Measurements from ENCODE around the gene ACTRT2. TPM values are rescaled to one million over a fixed set of nuclear protein-coding genes. Genes with fewer than 3 reads are reported as not detected.

ACTRT2 gene
- total RNA-seq, 1 donor from 2014 or later, result not detected

GRCh38 chr1:2977886-2978611 is 43.2 kb upstream of the ACTRT2 start:
- peaks cover 11% of the 10 kb centered on the region for H3K4me1 Mint-ChIP-seq (ENCODE audit: low read depth, unreplicated experiment)
- no peak overlapping the region for H3K27ac Mint-ChIP-seq (ENCODE audit: unreplicated experiment)
- no peak for TF ChIP-seq CTCF (IDR thresholded peaks at IDR 0.05; ENCODE audit: partially characterized antibody, unreplicated experiment)
- no peaks in the 10 kb centered on the region for H3K9me3 Mint-ChIP-seq (ENCODE audit: unreplicated experiment)
- no peak for DNase-seq
- H3K27me3 Mint-ChIP-seq (ENCODE audit: unreplicated experiment), result no peaks in the 10 kb centered on the region
- H3K4me3 Mint-ChIP-seq (ENCODE audit: unreplicated experiment), result no peak overlapping the region
- H3K36me3 Mint-ChIP-seq (ENCODE audit: unreplicated experiment), result no peaks in the 10 kb centered on the region

GRCh38 chr1:2978691-2979190 is 42.5 kb upstream of the ACTRT2 start:
- Mint-ChIP-seq H3K9me3 (ENCODE audit: unreplicated experiment) (no peaks in the 10 kb centered on the region), H3K27ac (ENCODE audit: unreplicated experiment) (no peak overlapping the region), H3K27me3 (ENCODE audit: unreplicated experiment) (no peaks in the 10 kb centered on the region), H3K36me3 (ENCODE audit: unreplicated experiment) (no peaks in the 10 kb centered on the region), H3K4me1 (ENCODE audit: low read depth, unreplicated experiment) (peaks cover 11% of the 10 kb centered on the region), H3K4me3 (ENCODE audit: unreplicated experiment) (no peak overlapping the region)
- TF ChIP-seq CTCF (IDR thresholded peaks at IDR 0.05; ENCODE audit: partially characterized antibody, unreplicated experiment), result no peak
- no peak for DNase-seq

DNA sequence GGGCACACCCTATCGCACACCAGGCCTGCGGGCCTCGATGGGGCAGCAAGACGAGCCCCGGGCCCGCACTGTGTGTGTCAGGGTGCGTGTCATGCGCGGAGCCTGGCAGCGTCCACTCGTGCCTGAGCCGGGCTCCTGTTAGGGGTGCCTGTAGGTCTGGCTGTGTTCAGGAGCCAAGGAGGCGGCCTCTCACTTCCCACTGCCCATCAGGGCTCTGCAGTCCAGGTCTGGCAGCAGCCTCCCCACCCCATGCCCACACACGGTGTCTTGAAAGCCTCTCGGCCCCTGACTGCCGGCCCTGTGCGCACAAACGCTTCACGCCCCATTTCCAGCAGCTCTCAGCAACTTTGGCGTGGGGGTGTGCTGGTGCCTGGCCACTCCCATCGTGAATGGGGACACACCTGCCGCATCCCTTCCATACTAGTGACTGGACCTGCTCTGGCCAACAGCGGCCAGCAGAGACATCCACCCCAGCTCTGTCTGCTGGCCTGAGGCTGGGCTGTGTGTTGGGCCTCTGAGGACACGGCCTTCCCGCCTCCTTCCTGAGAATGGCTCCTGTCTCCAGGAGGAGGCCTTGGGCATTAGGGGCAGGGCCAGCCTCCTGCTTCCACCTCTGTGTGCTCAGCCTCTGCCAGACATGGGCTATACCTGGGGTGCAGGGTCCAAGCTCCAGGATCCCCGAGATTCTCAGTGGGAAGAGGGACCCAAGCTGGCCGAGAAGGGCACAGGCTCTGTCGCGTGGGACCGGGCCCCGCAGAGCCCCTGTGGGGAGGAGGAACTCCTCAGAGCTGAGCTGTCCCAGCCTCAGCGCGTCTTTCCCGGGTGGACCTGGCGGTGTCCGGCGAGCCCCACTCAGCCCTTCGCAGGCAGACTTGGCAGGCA is 41.8 kb upstream of the ACTRT2 start:
- H3K4me1 Mint-ChIP-seq (ENCODE audit: low read depth, unreplicated experiment), result peaks cover 11% of the 10 kb centered on the region
- no peak for TF ChIP-seq CTCF (IDR thresholded peaks at IDR 0.05; ENCODE audit: partially characterized antibody, unreplicated experiment)
- H3K4me3 Mint-ChIP-seq (ENCODE audit: unreplicated experiment), result no peak overlapping the region
- H3K36me3 Mint-ChIP-seq (ENCODE audit: unreplicated experiment), result no peaks in the 10 kb centered on the region
- no peaks in the 10 kb centered on the region for H3K9me3 Mint-ChIP-seq (ENCODE audit: unreplicated experiment)
- no peak overlapping the region for H3K27ac Mint-ChIP-seq (ENCODE audit: unreplicated experiment)
- H3K27me3 Mint-ChIP-seq (ENCODE audit: unreplicated experiment), result no peaks in the 10 kb centered on the region
- DNase-seq, result no peak

- no peak for TF ChIP-seq CTCF (IDR thresholded peaks at IDR 0.05; ENCODE audit: partially characterized antibody, unreplicated experiment)
- Mint-ChIP-seq H3K4me1 (ENCODE audit: low read depth, unreplicated experiment) (peaks cover 12% of the 10 kb centered on the region), H3K27ac (ENCODE audit: unreplicated experiment) (no peak overlapping the region), H3K4me3 (ENCODE audit: unreplicated experiment) (no peak overlapping the region), H3K9me3 (ENCODE audit: unreplicated experiment) (no peaks in the 10 kb centered on the region), H3K27me3 (ENCODE audit: unreplicated experiment) (no peaks in the 10 kb centered on the region), H3K36me3 (ENCODE audit: unreplicated experiment) (no peaks in the 10 kb centered on the region)
- DNase-seq, result no peak
Measured at GRCh38 chr1:2980073-2980791, 41.0 kb upstream of the ACTRT2 start.

Measured in glutamatergic neuron (in vitro differentiated cells).